HG03565 (cell line): Measurements from ENCODE around the gene BEAN1.
"Not testable (repeated sequence)": the region's sequence is repeated elsewhere in the genome, so short reads cannot be mapped to it uniquely, and the experiment has no call there.

ENCODE experiments used
- ATAC-seq: cut with Tn5 transposase; IDR thresholded peaks from one replicate; pipeline ENCODE4 v1.9.1; 2021; ENCODE audit warnings: mild to moderate bottlenecking, moderate library complexity; ENCODE audit not compliant: unreplicated experiment

Gene BEAN1

GRCh38 chr16:66481081-66481942 is 54.2 kb downstream of the BEAN1 start:
- no peak for ATAC-seq

GRCh38 chr16:66481943-66482390 is 54.9 kb downstream of the BEAN1 start:
- no peak for ATAC-seq

GRCh38 chr16:66483689-66484452 is 56.8 kb downstream of the BEAN1 start:
- ATAC-seq, result no peak

GRCh38 chr16:66484453-66485213 is 57.5 kb downstream of the BEAN1 start:
- no peak for ATAC-seq

GRCh38 chr16:66485376-66485775 is 58.3 kb downstream of the BEAN1 start:
- no peak for ATAC-seq

- no peak for ATAC-seq
Measured at GRCh38 chr16:66486199-66486772, 59.2 kb downstream of the BEAN1 start.

- ATAC-seq, result no peak
Measured at GRCh38 chr16:66486773-66487579, 59.9 kb downstream of the BEAN1 start.

GRCh38 chr16:66487580-66488275 is 60.6 kb downstream of the BEAN1 start:
- ATAC-seq, result no peak

GRCh38 chr16:66488505-66488904 is 61.4 kb downstream of the BEAN1 start:
- ATAC-seq, result no peak

GRCh38 chr16:66489385-66489784 is 62.3 kb downstream of the BEAN1 start:
- ATAC-seq, result no peak

- ATAC-seq, result no peak
Measured at GRCh38 chr16:66489818-66490217, 62.7 kb downstream of the BEAN1 start.

GRCh38 chr16:66490774-66491715 is 64.0 kb downstream of the BEAN1 start:
- no peak for ATAC-seq

- ATAC-seq, result no peak
Measured at GRCh38 chr16:66491716-66492064, 64.6 kb downstream of the BEAN1 start.

- ATAC-seq, result no peak
Measured at GRCh38 chr16:66493490-66494401, 66.7 kb downstream of the BEAN1 start.

- ATAC-seq, result no peak
Measured at GRCh38 chr16:66494916-66495315, 67.8 kb downstream of the BEAN1 start.

GRCh38 chr16:66495440-66495839 is 68.3 kb downstream of the BEAN1 start:
- no peak for ATAC-seq

GRCh38 chr16:66496226-66496625 is 69.1 kb downstream of the BEAN1 start:
- not testable (repeated sequence) for ATAC-seq
